ENCODE data around the gene HSH2D. TPM values are rescaled to one million over a fixed set of nuclear protein-coding genes. Genes with fewer than 3 reads are reported as not detected.

The HSH2D gene
- total RNA-seq, 1 donor from 2014 or later = 0.74 TPM

- H3K27ac ChIP-seq = no peak overlapping the region
- no peak for DNase-seq (ENCODE audit: extremely low spot score in 2 of 2)
- no peaks in the 10 kb centered on the region for H3K27me3 ChIP-seq
- H3K4me3 ChIP-seq = no peak overlapping the region
- H3K4me1 ChIP-seq = no peaks in the 10 kb centered on the region
- no peaks in the 10 kb centered on the region for H3K9me3 ChIP-seq
- intact Hi-C loops (cut with DNase I) = no loop called here
- no peak for TF ChIP-seq POLR2AphosphoS5 (IDR thresholded peaks at IDR 0.05; ENCODE audit: insufficient read depth in 1 of 2, low read depth in 1 of 2)
- TF ChIP-seq CTCF (IDR thresholded peaks at IDR 0.05) = no peak
- TF ChIP-seq POLR2A (IDR thresholded peaks at IDR 0.05) = no peak
- H3K36me3 ChIP-seq = no peaks in the 10 kb centered on the region
Measured at GRCh38 chr19:16142032-16142580, 1.4 kb upstream of the HSH2D start.

GRCh38 chr19:16144216-16144581 lies 714 bp downstream of the HSH2D start:
- Histone ChIP-seq H3K4me1 (no peaks in the 10 kb centered on the region), H3K4me3 (peak overlapping the region in 1 of 2 donors; percentile 26), H3K27me3 (no peaks in the 10 kb centered on the region), H3K9me3 (no peaks in the 10 kb centered on the region), H3K27ac (no peak overlapping the region), H3K36me3 (no peaks in the 10 kb centered on the region)
- no peak for TF ChIP-seq POLR2A (IDR thresholded peaks at IDR 0.05)
- TF ChIP-seq CTCF (IDR thresholded peaks at IDR 0.05) = no peak
- no peak for TF ChIP-seq POLR2AphosphoS5 (IDR thresholded peaks at IDR 0.05; ENCODE audit: insufficient read depth in 1 of 2, low read depth in 1 of 2)
- intact Hi-C loops (cut with DNase I) = no loop called here
- no peak for DNase-seq (ENCODE audit: extremely low spot score in 2 of 2)

GRCh38 chr19:16146112-16146511 lies 2.6 kb downstream of the HSH2D start:
- Histone ChIP-seq H3K4me3 (no peak overlapping the region), H3K36me3 (no peaks in the 10 kb centered on the region), H3K27ac (no peak overlapping the region), H3K27me3 (no peaks in the 10 kb centered on the region), H3K9me3 (no peaks in the 10 kb centered on the region), H3K4me1 (no peaks in the 10 kb centered on the region)
- DNase-seq (ENCODE audit: extremely low spot score in 2 of 2) = no peak
- intact Hi-C loops (cut with DNase I) = no loop called here
- TF ChIP-seq POLR2A (IDR thresholded peaks at IDR 0.05) (no peak), POLR2AphosphoS5 (IDR thresholded peaks at IDR 0.05; ENCODE audit: insufficient read depth in 1 of 2, low read depth in 1 of 2) (no peak), CTCF (IDR thresholded peaks at IDR 0.05) (no peak)

- Histone ChIP-seq H3K27me3 (no peaks in the 10 kb centered on the region), H3K9me3 (no peaks in the 10 kb centered on the region), H3K36me3 (no peaks in the 10 kb centered on the region), H3K4me3 (no peak overlapping the region), H3K27ac (no peak overlapping the region), H3K4me1 (no peaks in the 10 kb centered on the region)
- TF ChIP-seq POLR2A (IDR thresholded peaks at IDR 0.05) = no peak
- no peak for TF ChIP-seq POLR2AphosphoS5 (IDR thresholded peaks at IDR 0.05; ENCODE audit: insufficient read depth in 1 of 2, low read depth in 1 of 2)
- TF ChIP-seq CTCF (IDR thresholded peaks at IDR 0.05) = no peak
- no peak for DNase-seq (ENCODE audit: extremely low spot score in 2 of 2)
- intact Hi-C loops (cut with DNase I) = no loop called here
Measured at GRCh38 chr19:16148443-16149229, 5.2 kb downstream of the HSH2D start.
